HG03342 (cell line): Measurements from ENCODE around the gene AEBP2.
A peak's percentile ranks its signal among the peaks of the same experiment; 100 is the strongest.
"Not testable (repeated sequence)": the region's sequence is repeated elsewhere in the genome, so short reads cannot be mapped to it uniquely, and the experiment has no call there.

Experiments
- ATAC-seq: cut with Tn5 transposase; IDR thresholded peaks from one replicate; pipeline ENCODE4 v1.9.1; 2021; ENCODE audit warnings: mild to moderate bottlenecking, moderate library complexity; ENCODE audit not compliant: unreplicated experiment

AEBP2 gene, protein sequence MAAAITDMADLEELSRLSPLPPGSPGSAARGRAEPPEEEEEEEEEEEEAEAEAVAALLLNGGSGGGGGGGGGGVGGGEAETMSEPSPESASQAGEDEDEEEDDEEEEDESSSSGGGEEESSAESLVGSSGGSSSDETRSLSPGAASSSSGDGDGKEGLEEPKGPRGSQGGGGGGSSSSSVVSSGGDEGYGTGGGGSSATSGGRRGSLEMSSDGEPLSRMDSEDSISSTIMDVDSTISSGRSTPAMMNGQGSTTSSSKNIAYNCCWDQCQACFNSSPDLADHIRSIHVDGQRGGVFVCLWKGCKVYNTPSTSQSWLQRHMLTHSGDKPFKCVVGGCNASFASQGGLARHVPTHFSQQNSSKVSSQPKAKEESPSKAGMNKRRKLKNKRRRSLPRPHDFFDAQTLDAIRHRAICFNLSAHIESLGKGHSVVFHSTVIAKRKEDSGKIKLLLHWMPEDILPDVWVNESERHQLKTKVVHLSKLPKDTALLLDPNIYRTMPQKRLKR

DNA sequence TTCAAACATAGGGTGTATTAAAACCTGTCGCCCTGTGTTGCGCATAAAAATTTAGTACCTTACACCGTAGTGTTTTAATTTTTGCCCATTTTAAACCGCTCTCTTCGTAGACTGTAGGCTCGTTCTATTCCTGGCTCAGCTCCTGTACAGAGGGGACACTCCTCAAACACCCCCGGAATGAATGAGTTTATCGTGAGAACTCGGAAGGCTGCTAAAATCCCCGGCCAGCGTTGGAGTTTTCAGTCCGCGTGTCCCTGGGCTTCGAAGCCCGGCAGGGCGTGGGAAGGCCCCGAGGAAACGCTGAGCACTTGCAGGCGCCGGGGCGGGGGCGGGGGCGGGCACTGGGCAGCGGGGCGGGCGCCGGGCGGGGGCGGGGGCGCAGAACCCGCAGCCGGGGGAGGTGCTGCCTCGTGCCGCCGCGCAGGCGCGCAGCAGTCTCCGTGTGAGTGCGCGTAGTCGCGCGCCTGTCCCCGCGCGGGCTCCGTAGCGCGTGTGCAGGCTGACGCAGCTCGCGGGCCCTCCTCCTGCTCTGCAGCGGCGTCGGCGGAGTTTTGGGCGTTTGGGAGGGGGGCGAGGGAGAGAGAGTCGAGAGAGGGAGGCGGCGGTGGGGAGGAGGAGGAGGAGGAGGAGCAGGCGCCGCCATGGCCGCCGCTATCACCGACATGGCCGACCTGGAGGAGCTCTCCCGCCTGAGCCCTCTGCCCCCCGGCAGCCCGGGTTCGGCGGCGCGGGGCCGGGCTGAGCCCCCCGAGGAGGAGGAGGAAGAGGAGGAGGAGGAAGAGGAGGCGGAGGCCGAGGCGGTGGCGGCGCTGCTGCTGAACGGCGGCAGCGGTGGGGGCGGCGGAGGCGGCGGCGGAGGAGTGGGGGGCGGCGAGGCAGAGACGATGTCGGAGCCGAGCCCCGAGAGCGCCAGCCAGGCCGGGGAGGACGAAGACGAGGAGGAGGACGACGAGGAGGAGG is at the start of gene AEBP2:
TSS of gene AEBP2 (plus strand) at position 434 of the 960 bp plus-strand sequence. CDS start at position 642, 208 bp downstream.
- ATAC-seq = peak; percentile 79

DNA sequence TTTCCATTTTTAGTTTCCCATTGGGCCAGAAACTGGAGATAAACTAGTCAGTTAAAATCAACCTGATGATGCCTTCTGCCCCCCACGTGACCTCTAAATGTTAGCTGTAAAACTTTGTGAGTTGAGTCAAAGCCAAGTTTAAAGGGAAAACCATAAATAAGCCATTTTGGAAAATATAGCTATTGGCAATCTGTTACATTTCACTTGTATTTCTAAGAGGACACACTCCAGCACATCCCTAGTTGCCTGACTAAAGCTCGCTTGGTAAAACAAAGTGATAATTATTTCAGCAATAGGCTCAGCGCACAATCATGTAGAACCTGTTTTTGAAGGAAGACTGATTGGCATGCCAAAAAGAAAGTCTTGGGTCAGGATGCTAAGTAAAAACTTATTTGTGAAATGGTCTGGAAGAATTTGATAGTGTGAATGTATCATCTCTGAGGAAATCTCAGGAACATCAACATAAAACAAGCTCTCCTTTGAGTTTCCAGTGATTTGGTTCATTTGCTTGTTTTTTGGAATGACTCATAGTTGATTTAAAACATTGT is 49.2 kb upstream of the AEBP2 start:
- ATAC-seq = no peak

DNA sequence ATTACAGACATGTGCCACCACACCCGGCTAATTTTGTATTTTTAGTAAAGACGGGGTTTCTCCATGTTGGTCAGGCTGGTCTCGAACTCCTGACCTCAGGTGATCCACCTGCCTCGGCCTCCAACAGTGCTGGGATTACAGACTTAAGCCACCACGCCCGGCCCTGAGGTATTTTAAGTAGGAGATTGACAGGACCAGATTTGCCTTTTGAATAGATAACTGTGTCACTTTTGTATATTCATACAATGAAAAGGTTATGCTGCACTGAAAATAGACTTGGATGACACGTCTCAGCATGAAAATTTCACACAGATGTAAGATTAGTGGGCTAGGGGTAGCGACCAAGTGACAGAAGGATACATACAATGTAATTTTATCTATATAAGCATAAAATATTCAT is 46.6 kb upstream of the AEBP2 start:
- not testable (repeated sequence) for ATAC-seq

- no peak for ATAC-seq
These were observed 44.9 kb upstream of the AEBP2 start for GRCh38 chr12:19394385-19394784.

- ATAC-seq = no peak
These were observed 41.8 kb upstream of the AEBP2 start for GRCh38 chr12:19397534-19397933.

DNA sequence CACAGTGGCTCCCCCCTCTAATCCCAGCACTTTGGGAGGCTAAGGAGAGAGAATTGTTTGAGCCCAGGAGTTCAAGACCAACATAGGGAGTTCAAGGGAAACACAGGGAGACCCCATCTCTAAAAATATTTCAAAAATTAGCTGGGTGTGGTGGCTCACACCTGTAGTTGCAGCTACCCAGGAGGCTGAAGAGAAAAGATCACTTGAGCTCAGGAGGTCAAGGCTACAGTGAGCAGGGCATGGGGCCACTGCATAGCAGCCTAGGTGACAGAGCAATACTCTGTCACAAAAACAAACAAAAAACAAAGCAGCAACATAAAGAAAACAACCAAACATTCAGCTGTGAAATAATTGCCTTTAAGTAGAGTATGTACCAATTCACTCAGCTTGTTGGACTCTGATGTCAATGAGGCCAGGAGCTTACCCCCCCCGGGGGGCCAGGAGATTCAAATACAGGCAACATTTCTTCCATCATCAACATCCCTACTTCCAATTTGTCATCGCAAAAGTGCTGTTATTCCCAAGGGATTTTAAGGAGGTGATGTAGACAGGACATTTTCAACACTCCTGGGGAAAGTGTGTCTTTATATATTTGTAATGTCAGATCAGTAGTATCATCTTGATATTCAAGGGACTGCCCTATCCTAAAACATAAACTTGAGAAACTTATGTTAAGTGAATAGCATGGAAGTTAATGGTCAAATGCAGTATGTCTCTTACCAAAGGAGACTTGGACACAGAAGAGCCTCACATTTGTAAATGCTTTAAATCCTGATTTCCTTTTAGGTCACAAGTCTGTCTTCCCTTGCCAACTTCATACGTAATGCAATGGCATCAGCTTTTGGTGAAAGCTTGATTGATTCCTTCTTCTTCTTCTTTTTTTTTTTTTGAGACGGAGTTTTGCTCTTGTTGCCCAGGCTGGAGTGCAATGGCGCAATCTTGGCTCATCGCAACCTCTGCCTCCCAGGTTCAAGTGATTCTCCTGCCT is 40.6 kb upstream of the AEBP2 start:
- ATAC-seq = no peak

DNA sequence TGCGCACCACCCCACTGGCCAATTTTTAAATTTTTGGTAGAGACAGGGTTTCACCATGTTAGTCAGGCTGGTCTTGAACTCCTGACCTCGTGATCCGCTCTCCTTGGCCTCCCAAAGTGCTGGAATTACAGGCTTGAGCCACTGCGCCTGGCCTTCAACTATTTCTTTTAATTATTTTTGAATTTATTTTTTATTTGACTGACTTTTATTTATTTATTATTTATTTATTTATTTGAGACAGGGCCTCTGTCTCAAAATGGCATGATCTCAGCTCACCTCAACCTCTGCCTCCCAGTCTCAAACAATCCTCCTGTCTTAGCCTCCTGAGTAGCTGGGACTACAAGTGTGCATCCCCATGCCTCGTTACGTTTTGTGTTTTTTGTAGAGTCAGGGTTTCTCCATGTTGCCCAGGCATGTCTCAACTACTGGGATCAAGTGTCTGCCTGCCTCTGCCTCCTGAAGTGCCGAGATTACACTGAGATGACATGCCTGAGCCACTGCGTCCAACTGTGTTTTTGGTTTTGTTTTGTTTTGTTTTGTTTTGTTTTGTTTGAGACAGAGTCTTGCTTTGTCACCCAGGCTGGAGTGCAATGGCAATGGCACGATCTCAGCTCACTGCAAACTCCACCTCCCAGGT is 38.5 kb upstream of the AEBP2 start:
- ATAC-seq = not testable (repeated sequence)

DNA sequence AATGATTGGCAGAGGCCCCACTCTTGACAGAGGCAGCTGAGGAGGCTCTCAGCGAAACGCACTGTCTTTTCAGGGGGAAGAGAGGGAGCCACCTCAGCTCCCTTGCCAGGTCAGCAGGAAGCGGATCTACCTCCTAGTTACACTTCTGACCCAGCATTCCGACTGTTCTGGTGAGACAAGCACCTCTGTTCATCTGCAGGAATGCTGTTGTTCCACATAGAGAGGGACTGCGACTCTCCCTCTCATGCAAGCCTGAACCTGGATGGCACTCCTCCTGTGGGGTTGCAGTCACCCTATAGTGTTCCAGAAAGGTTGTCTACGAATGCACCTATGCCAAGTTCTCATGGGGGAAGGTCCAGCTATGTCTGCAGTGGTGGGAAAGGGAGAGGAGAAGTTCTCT is 37.1 kb upstream of the AEBP2 start:
- ATAC-seq = no peak

- no peak for ATAC-seq
These were observed 36.4 kb upstream of the AEBP2 start for GRCh38 chr12:19402743-19403431.

GRCh38 chr12:19404242-19404880 is 34.9 kb upstream of the AEBP2 start:
- no peak for ATAC-seq

GRCh38 chr12:19409376-19409775 is 29.9 kb upstream of the AEBP2 start:
- no peak for ATAC-seq

DNA sequence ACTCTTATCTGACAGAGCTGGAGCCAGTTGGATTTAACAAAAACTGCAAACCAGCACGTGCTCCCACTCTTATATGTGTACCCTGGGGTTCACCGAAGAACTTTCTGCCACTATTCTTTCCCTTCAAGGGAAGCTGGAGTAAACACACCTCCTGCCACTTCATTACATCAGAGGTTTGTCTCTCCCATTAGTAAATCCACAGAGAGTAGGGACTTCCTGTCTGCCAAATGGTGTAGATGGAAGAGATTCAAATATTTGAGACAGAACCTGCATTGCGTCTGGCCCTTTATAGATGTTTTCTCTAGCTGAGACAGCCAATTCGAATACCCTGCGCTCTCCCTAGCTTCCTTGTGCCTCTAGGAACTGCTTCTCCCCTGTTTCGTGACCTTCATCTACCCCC is 29.1 kb upstream of the AEBP2 start:
- no peak for ATAC-seq

GRCh38 chr12:19410629-19411185 is 28.6 kb upstream of the AEBP2 start:
- ATAC-seq = no peak

GRCh38 chr12:19411234-19412204 is 27.8 kb upstream of the AEBP2 start:
- no peak for ATAC-seq

DNA sequence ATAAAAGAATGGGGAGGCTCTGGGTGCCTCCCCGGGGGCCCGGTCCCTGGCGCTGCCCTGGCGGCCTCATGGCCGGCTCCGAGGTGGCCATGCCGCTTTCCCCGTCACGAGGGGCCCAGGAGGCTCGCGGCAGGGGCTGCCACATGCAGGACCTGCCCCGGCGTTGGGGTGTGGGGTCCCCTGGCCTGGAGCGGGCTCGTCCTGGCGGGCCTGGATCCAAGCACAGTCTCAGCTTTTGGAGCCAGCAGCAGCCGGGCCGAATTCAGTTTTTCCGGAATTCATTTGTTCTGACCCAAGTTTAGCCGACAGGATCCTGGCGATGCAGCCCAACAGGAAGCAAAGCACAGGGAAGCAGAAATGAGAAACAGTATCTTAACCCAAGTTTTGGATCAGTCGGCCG is 26.4 kb upstream of the AEBP2 start:
- no peak for ATAC-seq

GRCh38 chr12:19413582-19413981 is 25.7 kb upstream of the AEBP2 start:
- ATAC-seq = not testable (repeated sequence)

- no peak for ATAC-seq
These were observed 23.7 kb upstream of the AEBP2 start for GRCh38 chr12:19415563-19415962.
